NB4 (cell line): ENCODE results near the gene FMOD.

Experiments used
- CTCF ChIP-seq: IDR thresholded peaks from one replicate; pipeline ENCODE4 v1.5.1; 2012; ENCODE audit warnings: low read depth, low read length
- MAX ChIP-seq: IDR thresholded peaks from 2 replicates; pipeline ENCODE4 v1.6.1; 2011; ENCODE audit warnings: low read depth, low read length

GRCh38 chr1:203324105-203325025, 26.6 kb downstream of the FMOD start:
- TF ChIP-seq CTCF (no peak), MAX (no peak)
